ENCODE data around the gene ITPRID1.
"Not testable (repeated sequence)": the region's sequence is repeated elsewhere in the genome, so short reads cannot be mapped to it uniquely, and the experiment has no call there.

The ITPRID1 gene

GRCh38 chr7:31516680-31517502 is 3.0 kb downstream of the ITPRID1 start:
- no peak for DNase-seq (ENCODE audit: low spot score)

- DNase-seq (ENCODE audit: low spot score), result no peak
Measured at GRCh38 chr7:31517513-31517912, 3.6 kb downstream of the ITPRID1 start.

- DNase-seq (ENCODE audit: low spot score), result no peak
Measured at GRCh38 chr7:31518766-31519165, 4.9 kb downstream of the ITPRID1 start.

GRCh38 chr7:31521336-31522010 is 7.6 kb downstream of the ITPRID1 start:
- no peak for DNase-seq (ENCODE audit: low spot score)

- DNase-seq (ENCODE audit: low spot score), result no peak
Measured at GRCh38 chr7:31526864-31527263, 13.0 kb downstream of the ITPRID1 start.

GRCh38 chr7:31529103-31529502 is 15.2 kb downstream of the ITPRID1 start:
- DNase-seq (ENCODE audit: low spot score), result no peak

GRCh38 chr7:31540651-31541185 is 26.8 kb downstream of the ITPRID1 start:
- DNase-seq (ENCODE audit: low spot score), result not testable (repeated sequence)

GRCh38 chr7:31545549-31545948 is 31.7 kb downstream of the ITPRID1 start:
- DNase-seq (ENCODE audit: low spot score), result no peak

GRCh38 chr7:31549611-31550010 is 35.7 kb downstream of the ITPRID1 start:
- no peak for DNase-seq (ENCODE audit: low spot score)

GRCh38 chr7:31550432-31550831 is 36.5 kb downstream of the ITPRID1 start:
- no peak for DNase-seq (ENCODE audit: low spot score)

GRCh38 chr7:31553661-31554081 is 39.8 kb downstream of the ITPRID1 start:
- no peak for DNase-seq (ENCODE audit: low spot score)

- no peak for DNase-seq (ENCODE audit: low spot score)
Measured at GRCh38 chr7:31562002-31562401, 48.1 kb downstream of the ITPRID1 start.

GRCh38 chr7:31563522-31563921 is 49.6 kb downstream of the ITPRID1 start:
- DNase-seq (ENCODE audit: low spot score), result no peak

- no peak for DNase-seq (ENCODE audit: low spot score)
Measured at GRCh38 chr7:31563951-31564350, 50.1 kb downstream of the ITPRID1 start.

- no peak for DNase-seq (ENCODE audit: low spot score)
Measured at GRCh38 chr7:31564661-31565060, 50.8 kb downstream of the ITPRID1 start.

- DNase-seq (ENCODE audit: low spot score), result no peak
Measured at GRCh38 chr7:31569528-31569927, 55.6 kb downstream of the ITPRID1 start.

GRCh38 chr7:31583526-31583925 is 69.6 kb downstream of the ITPRID1 start:
- no peak for DNase-seq (ENCODE audit: low spot score)

- no peak for DNase-seq (ENCODE audit: low spot score)
Measured at GRCh38 chr7:31583942-31584341, 70.1 kb downstream of the ITPRID1 start.

- no peak for DNase-seq (ENCODE audit: low spot score)
Measured at GRCh38 chr7:31595390-31595789, 81.5 kb downstream of the ITPRID1 start.

GRCh38 chr7:31602041-31602625 is 88.2 kb downstream of the ITPRID1 start:
- no peak for DNase-seq (ENCODE audit: low spot score)

GRCh38 chr7:31603046-31603445 is 89.2 kb downstream of the ITPRID1 start:
- peak; percentile 19 for DNase-seq (ENCODE audit: low spot score)

- no peak for DNase-seq (ENCODE audit: low spot score)
Measured at GRCh38 chr7:31613604-31614003, 99.7 kb downstream of the ITPRID1 start.

- peak; percentile 8 for DNase-seq (ENCODE audit: low spot score)
Measured at GRCh38 chr7:31633467-31633866, 119.6 kb downstream of the ITPRID1 start.
